ENCODE data around the gene ENO2.

ENO2 gene

DNA sequence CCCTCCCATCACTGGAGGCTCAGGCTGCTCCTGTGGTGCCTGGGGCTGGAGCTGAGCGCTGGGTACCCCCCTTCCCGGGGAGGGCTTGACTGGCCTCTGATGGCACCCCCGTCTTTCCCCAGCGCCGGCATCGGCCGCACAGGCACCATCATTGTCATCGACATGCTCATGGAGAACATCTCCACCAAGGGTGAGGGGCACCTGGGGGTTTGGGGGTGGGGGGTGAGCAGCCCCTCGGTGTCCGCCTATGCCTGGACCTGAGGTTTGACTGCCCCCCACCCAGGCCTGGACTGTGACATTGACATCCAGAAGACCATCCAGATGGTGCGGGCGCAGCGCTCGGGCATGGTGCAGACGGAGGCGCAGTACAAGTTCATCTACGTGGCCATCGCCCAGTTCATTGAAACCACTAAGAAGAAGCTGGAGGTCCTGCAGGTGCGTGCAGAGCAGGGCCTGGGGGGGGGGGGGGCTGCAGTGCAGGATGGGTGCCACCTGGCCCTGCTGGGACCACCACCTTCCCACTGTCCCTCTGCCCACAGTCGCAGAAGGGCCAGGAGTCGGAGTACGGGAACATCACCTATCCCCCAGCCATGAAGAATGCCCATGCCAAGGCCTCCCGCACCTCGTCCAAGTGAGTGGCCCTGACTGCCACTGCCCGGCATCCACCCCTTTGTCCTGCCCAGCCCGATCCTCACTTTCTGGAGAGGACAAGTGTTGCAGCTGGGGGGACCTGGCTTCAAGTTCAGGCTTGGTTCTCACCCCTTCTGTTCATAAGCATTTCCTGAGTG is 45.6 kb downstream of the ENO2 start:
- TF ChIP-seq, protein P1, sequence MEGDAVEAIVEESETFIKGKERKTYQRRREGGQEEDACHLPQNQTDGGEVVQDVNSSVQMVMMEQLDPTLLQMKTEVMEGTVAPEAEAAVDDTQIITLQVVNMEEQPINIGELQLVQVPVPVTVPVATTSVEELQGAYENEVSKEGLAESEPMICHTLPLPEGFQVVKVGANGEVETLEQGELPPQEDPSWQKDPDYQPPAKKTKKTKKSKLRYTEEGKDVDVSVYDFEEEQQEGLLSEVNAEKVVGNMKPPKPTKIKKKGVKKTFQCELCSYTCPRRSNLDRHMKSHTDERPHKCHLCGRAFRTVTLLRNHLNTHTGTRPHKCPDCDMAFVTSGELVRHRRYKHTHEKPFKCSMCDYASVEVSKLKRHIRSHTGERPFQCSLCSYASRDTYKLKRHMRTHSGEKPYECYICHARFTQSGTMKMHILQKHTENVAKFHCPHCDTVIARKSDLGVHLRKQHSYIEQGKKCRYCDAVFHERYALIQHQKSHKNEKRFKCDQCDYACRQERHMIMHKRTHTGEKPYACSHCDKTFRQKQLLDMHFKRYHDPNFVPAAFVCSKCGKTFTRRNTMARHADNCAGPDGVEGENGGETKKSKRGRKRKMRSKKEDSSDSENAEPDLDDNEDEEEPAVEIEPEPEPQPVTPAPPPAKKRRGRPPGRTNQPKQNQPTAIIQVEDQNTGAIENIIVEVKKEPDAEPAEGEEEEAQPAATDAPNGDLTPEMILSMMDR (IDR thresholded peaks at IDR 0.05; ENCODE audit: low read length) = no peak
- no peak for TF ChIP-seq EZH2 (IDR thresholded peaks at IDR 0.05; ENCODE audit: borderline replicate concordance, low read length)
- Histone ChIP-seq H3F3A (ENCODE audit: insufficient read depth, low read length) (no peaks in the 10 kb centered on the region), H3K4me2 (ENCODE audit: low read length) (no peak overlapping the region), H3K36me3 (ENCODE audit: insufficient read depth, low read length) (peaks cover 11% of the 10 kb centered on the region), H3K27me3 (ENCODE audit: insufficient read depth, low read length) (peaks cover 10% of the 10 kb centered on the region; the same call in 1 of the 2 replicates), H4K20me1 (ENCODE audit: insufficient read depth, low read length) (no peaks in the 10 kb centered on the region), H2AFZ (ENCODE audit: low read length) (no peak overlapping the region), H3K79me2 (ENCODE audit: insufficient read depth, low read length) (no peaks in the 10 kb centered on the region), H3K9me3 (ENCODE audit: low read length) (no peaks in the 10 kb centered on the region), H3K9ac (ENCODE audit: low read length) (no peak overlapping the region), H3K4me1 (ENCODE audit: insufficient read depth, low read length, severe bottlenecking) (peaks cover 48% of the 10 kb centered on the region), H3K4me3 (ENCODE audit: low read depth, low read length, poor library complexity, severe bottlenecking) (no peak overlapping the region), H3K27ac (ENCODE audit: low read depth, low read length, poor library complexity, severe bottlenecking) (no peak overlapping the region), H3K9me2 (ENCODE audit: low read depth, low read length) (no peaks in the 10 kb centered on the region)

DNA sequence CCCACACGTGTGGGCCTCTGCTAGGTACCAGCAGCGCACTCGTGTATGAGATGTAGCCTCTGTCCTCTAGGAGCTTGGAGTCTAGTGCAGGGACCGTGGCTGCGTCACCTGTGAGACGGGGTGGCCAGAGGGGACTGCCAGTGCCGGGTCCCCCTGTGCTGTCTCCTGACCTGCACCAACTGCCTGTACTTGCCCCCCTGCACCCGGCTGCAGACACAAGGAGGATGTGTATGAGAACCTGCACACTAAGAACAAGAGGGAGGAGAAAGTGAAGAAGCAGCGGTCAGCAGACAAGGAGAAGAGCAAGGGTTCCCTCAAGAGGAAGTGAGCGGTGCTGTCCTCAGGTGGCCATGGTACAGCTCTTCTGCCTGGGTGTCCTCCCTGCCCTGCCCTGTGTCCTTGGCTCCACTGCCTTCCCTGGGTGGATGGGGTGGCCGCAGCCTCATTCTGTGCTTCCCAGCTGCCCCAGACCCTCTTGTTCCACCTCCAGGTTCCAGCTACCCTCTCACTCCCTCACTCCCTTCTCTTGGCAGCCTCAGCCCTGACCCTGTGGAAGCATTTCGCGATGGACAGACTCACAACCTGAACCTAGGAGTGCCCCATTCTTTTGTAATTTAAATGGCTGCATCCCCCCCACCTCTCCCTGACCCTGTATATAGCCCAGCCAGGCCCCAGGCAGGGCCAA is 46.4 kb downstream of the ENO2 start:
- Histone ChIP-seq H2AFZ (ENCODE audit: low read length) (no peak overlapping the region), H3K79me2 (ENCODE audit: insufficient read depth, low read length) (no peaks in the 10 kb centered on the region), H3K27me3 (ENCODE audit: insufficient read depth, low read length) (peaks cover 10% of the 10 kb centered on the region; the same call in 1 of the 2 replicates), H3K9ac (ENCODE audit: low read length) (no peak overlapping the region), H3K4me3 (ENCODE audit: low read depth, low read length, poor library complexity, severe bottlenecking) (no peak overlapping the region), H3K4me2 (ENCODE audit: low read length) (peak overlapping the region; percentile 31; the same call in 1 of the 2 replicates), H4K20me1 (ENCODE audit: insufficient read depth, low read length) (no peaks in the 10 kb centered on the region), H3K9me3 (ENCODE audit: low read length) (no peaks in the 10 kb centered on the region), H3F3A (ENCODE audit: insufficient read depth, low read length) (no peaks in the 10 kb centered on the region), H3K9me2 (ENCODE audit: low read depth, low read length) (no peaks in the 10 kb centered on the region), H3K4me1 (ENCODE audit: insufficient read depth, low read length, severe bottlenecking) (peaks cover 52% of the 10 kb centered on the region), H3K27ac (ENCODE audit: low read depth, low read length, poor library complexity, severe bottlenecking) (no peak overlapping the region), H3K36me3 (ENCODE audit: insufficient read depth, low read length) (peaks cover 17% of the 10 kb centered on the region)
- TF ChIP-seq, protein P1 (IDR thresholded peaks at IDR 0.05; ENCODE audit: low read length) = no peak
- TF ChIP-seq EZH2 (IDR thresholded peaks at IDR 0.05; ENCODE audit: borderline replicate concordance, low read length) = no peak

DNA sequence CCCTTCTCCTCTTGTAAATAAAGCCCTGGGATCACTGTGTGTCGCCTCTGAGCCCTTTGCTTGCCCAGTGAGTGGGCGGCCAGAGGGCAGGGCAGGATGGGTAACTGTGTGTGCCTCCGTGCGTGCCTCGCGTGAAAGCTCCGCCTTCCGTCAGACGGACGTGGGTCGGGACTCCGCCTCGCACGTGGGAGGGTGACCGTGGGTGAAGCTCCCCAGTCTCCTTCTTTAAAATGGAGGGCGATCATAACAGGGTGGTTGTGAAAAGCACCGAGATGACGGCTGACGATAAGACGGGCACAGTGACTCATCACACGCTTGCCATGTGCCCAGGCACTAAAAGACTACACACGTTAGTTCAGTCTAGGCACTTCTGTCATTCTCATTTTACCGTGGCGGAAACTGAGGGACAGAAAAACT is 46.9 kb downstream of the ENO2 start:
- Histone ChIP-seq H3K9me3 (ENCODE audit: low read length) (no peaks in the 10 kb centered on the region), H2AFZ (ENCODE audit: low read length) (no peak overlapping the region), H3K4me2 (ENCODE audit: low read length) (peak overlapping the region; percentile 31; the same call in 1 of the 2 replicates), H3K79me2 (ENCODE audit: insufficient read depth, low read length) (no peaks in the 10 kb centered on the region), H3K36me3 (ENCODE audit: insufficient read depth, low read length) (peaks cover 22% of the 10 kb centered on the region), H3K27ac (ENCODE audit: low read depth, low read length, poor library complexity, severe bottlenecking) (no peak overlapping the region), H3K27me3 (ENCODE audit: insufficient read depth, low read length) (0 out of 2 replicates have a peak, but pooled peaks cover 5% of the 10 kb centered on the region), H3K4me3 (ENCODE audit: low read depth, low read length, poor library complexity, severe bottlenecking) (peak overlapping the region; percentile 5), H3K9ac (ENCODE audit: low read length) (no peak overlapping the region), H3F3A (ENCODE audit: insufficient read depth, low read length) (0 out of 2 replicates have a peak, but pooled peaks cover 2% of the 10 kb centered on the region), H3K9me2 (ENCODE audit: low read depth, low read length) (no peaks in the 10 kb centered on the region), H3K4me1 (ENCODE audit: insufficient read depth, low read length, severe bottlenecking) (peaks cover 52% of the 10 kb centered on the region), H4K20me1 (ENCODE audit: insufficient read depth, low read length) (no peaks in the 10 kb centered on the region)
- TF ChIP-seq, protein P1 (IDR thresholded peaks at IDR 0.05; ENCODE audit: low read length) = no peak
- TF ChIP-seq EZH2 (IDR thresholded peaks at IDR 0.05; ENCODE audit: borderline replicate concordance, low read length) = no peak
